Measurements from ENCODE around the gene GLYR1.

GLYR1 gene

DNA sequence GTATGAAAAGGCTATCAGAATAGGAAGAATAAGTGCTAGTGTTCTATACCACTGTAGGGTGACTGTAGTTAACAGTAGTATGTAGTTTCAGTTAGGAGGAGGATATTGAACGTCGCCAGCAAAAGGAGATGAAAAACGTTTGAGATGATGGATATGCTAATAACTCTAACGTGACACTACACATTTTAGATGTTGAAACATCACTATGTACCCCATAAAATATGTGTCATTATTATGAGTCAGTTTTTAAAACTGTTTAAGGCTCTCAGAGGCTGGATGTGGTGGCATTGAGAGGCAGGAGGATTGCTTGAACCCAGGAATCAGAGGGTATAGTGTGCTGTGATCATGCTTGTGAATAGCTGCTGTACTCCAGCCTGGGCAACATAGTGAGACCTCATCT, 32.0 kb upstream of the GLYR1 start:
- H3K4me3 ChIP-seq (ENCODE audit: low read length): no peak overlapping the region
- H3F3A ChIP-seq (ENCODE audit: insufficient read depth, low read length): no peaks in the 10 kb centered on the region
- TF ChIP-seq, protein P1, sequence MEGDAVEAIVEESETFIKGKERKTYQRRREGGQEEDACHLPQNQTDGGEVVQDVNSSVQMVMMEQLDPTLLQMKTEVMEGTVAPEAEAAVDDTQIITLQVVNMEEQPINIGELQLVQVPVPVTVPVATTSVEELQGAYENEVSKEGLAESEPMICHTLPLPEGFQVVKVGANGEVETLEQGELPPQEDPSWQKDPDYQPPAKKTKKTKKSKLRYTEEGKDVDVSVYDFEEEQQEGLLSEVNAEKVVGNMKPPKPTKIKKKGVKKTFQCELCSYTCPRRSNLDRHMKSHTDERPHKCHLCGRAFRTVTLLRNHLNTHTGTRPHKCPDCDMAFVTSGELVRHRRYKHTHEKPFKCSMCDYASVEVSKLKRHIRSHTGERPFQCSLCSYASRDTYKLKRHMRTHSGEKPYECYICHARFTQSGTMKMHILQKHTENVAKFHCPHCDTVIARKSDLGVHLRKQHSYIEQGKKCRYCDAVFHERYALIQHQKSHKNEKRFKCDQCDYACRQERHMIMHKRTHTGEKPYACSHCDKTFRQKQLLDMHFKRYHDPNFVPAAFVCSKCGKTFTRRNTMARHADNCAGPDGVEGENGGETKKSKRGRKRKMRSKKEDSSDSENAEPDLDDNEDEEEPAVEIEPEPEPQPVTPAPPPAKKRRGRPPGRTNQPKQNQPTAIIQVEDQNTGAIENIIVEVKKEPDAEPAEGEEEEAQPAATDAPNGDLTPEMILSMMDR (IDR thresholded peaks at IDR 0.05; ENCODE audit: low read length): no peak
- TF ChIP-seq EZH2 (optimal IDR thresholded peaks at IDR 0.05; ENCODE audit: low read depth, low read length): no peak
- no peak for TF ChIP-seq EZH2phosphoT487 (IDR thresholded peaks at IDR 0.05; ENCODE audit: low read length)
- peaks cover 6% of the 10 kb centered on the region; the same call in 1 of the 2 replicates for H3K36me3 ChIP-seq (replicated peaks; ENCODE audit: insufficient read depth, low read length)
- H3K9me2 ChIP-seq (replicated peaks; ENCODE audit: insufficient read depth, low read length): no peaks in the 10 kb centered on the region
- H3K9me3 ChIP-seq (replicated peaks; ENCODE audit: insufficient read depth, low read length): no peaks in the 10 kb centered on the region
- H3K27ac ChIP-seq (ENCODE audit: low read length): no peak overlapping the region
- H3K27me3 ChIP-seq (replicated peaks; ENCODE audit: insufficient read depth, low read length): no peaks in the 10 kb centered on the region
- H3K79me2 ChIP-seq (ENCODE audit: low read length): no peaks in the 10 kb centered on the region
- no peak overlapping the region for H3K4me2 ChIP-seq (ENCODE audit: low read depth, low read length)
- no peak overlapping the region for H3K9ac ChIP-seq (ENCODE audit: low read length)
- DNase-seq: no peak
- no peaks in the 10 kb centered on the region for H4K20me1 ChIP-seq (ENCODE audit: insufficient read depth, low read length)
- no peak overlapping the region for H2AFZ ChIP-seq (ENCODE audit: low read length)
- H3K4me1 ChIP-seq (ENCODE audit: low read length): no peaks in the 10 kb centered on the region

DNA sequence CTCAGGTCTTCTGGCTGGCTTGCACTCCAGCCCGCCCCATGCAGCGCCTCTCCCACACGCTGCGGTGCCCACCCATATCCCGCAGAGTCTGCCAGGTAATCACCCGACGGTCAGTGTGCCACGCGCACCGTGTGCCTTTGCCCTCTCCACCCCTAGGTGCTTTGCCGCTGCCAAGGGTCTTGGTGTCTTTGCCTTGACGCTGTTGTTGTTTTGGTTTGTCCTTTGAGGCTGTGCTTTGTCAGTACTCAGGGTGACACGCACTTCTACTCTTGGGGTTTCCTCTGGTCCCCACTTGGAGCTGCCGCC, 30.2 kb upstream of the GLYR1 start:
- Histone ChIP-seq H3K4me3 (ENCODE audit: low read length) (no peak overlapping the region), H3K4me1 (ENCODE audit: low read length) (no peaks in the 10 kb centered on the region), H2AFZ (ENCODE audit: low read length) (no peak overlapping the region), H3K79me2 (ENCODE audit: low read length) (no peaks in the 10 kb centered on the region), H3K27me3 (replicated peaks; ENCODE audit: insufficient read depth, low read length) (no peaks in the 10 kb centered on the region), H3K9me3 (replicated peaks; ENCODE audit: insufficient read depth, low read length) (no peaks in the 10 kb centered on the region), H3F3A (ENCODE audit: insufficient read depth, low read length) (no peaks in the 10 kb centered on the region), H3K36me3 (replicated peaks; ENCODE audit: insufficient read depth, low read length) (peaks cover 3% of the 10 kb centered on the region; the same call in 1 of the 2 replicates), H3K27ac (ENCODE audit: low read length) (no peak overlapping the region), H3K4me2 (ENCODE audit: low read depth, low read length) (no peak overlapping the region), H4K20me1 (ENCODE audit: insufficient read depth, low read length) (no peaks in the 10 kb centered on the region), H3K9me2 (replicated peaks; ENCODE audit: insufficient read depth, low read length) (no peaks in the 10 kb centered on the region), H3K9ac (ENCODE audit: low read length) (no peak overlapping the region)
- TF ChIP-seq EZH2phosphoT487 (IDR thresholded peaks at IDR 0.05; ENCODE audit: low read length) (no peak), EZH2 (optimal IDR thresholded peaks at IDR 0.05; ENCODE audit: low read depth, low read length) (no peak)
- TF ChIP-seq, protein P1 (IDR thresholded peaks at IDR 0.05; ENCODE audit: low read length): no peak
- no peak for DNase-seq

DNA sequence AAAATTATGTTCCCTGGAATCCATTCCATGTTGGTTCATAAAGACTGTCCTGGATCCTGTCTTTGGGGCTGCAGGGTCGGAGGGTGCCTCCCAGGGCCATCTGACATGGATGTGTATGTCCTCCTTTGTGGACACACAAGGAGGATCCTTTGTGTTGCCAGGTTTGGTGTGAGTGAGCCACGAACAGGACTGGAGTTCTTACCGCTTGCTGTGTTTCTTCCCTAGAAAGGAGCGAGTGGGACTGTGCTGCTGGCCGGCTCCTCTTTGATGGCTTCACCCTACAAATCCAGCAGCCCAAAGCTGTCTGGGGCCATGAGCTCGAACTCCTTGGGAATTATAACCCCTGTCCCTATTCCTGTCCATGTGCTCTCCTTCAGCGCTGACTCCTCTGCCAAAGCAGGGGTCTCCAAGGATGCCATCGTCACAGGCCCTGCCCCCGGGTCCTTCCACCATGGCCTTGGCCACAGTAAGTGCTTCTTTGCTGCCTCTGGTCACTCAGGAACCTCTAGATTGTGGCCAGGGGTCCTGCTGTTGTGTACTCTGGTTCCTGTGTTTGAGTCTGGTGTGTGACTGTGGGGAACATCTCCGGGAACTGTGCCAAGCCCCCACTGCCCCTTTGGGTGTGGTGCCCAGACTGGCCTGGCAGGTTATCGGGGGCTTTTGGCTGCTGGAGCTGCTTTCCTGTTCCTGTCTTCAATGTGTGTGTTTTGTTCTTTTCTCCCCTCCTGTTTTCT, 29.7 kb upstream of the GLYR1 start:
- no peaks in the 10 kb centered on the region for H3K9me3 ChIP-seq (replicated peaks; ENCODE audit: insufficient read depth, low read length)
- no peak overlapping the region for H3K4me2 ChIP-seq (ENCODE audit: low read depth, low read length)
- H2AFZ ChIP-seq (ENCODE audit: low read length): no peak overlapping the region
- H3K27me3 ChIP-seq (replicated peaks; ENCODE audit: insufficient read depth, low read length): no peaks in the 10 kb centered on the region
- no peaks in the 10 kb centered on the region for H4K20me1 ChIP-seq (ENCODE audit: insufficient read depth, low read length)
- no peaks in the 10 kb centered on the region for H3F3A ChIP-seq (ENCODE audit: insufficient read depth, low read length)
- TF ChIP-seq EZH2 (optimal IDR thresholded peaks at IDR 0.05; ENCODE audit: low read depth, low read length): no peak
- TF ChIP-seq, protein P1 (IDR thresholded peaks at IDR 0.05; ENCODE audit: low read length): no peak
- no peak for TF ChIP-seq EZH2phosphoT487 (IDR thresholded peaks at IDR 0.05; ENCODE audit: low read length)
- H3K4me1 ChIP-seq (ENCODE audit: low read length): no peaks in the 10 kb centered on the region
- no peak overlapping the region for H3K9ac ChIP-seq (ENCODE audit: low read length)
- no peak for DNase-seq
- no peak overlapping the region for H3K4me3 ChIP-seq (ENCODE audit: low read length)
- peaks cover 3% of the 10 kb centered on the region; the same call in 1 of the 2 replicates for H3K36me3 ChIP-seq (replicated peaks; ENCODE audit: insufficient read depth, low read length)
- H3K27ac ChIP-seq (ENCODE audit: low read length): no peak overlapping the region
- no peaks in the 10 kb centered on the region for H3K79me2 ChIP-seq (ENCODE audit: low read length)
- no peaks in the 10 kb centered on the region for H3K9me2 ChIP-seq (replicated peaks; ENCODE audit: insufficient read depth, low read length)

Measured in MM.1S (cell line).